Cerebellar nuclear complex (tissue), 1 donor: ENCODE results near the gene SUMF2.
"Not testable (repeated sequence)": the region's sequence is repeated elsewhere in the genome, so short reads cannot be mapped to it uniquely, and the experiment has no call there.

Experiments used
- DNase-seq, 2 experiments: peaks; one replicate each; lab custom pipeline; 2025; lab: John Stamatoyannopoulos, UW

Gene SUMF2

GRCh38 chr7:56063500-56063881 lies 595 bp upstream of the SUMF2 start:
- DNase-seq, result no peak

GRCh38 chr7:56066376-56066775 lies 2.3 kb downstream of the SUMF2 start:
- not testable (repeated sequence) for DNase-seq

GRCh38 chr7:56074371-56074791 lies 10.3 kb downstream of the SUMF2 start:
- DNase-seq, result peak in 1 of 2 experiments; percentile 38

- no peak for DNase-seq
Measured at GRCh38 chr7:56077681-56078080, 13.6 kb downstream of the SUMF2 start.

- no peak for DNase-seq
Measured at GRCh38 chr7:56078196-56078595, 14.1 kb downstream of the SUMF2 start.

- peak; percentile 38 to 47 for DNase-seq
Measured at GRCh38 chr7:56079450-56080185, 15.5 kb downstream of the SUMF2 start.

GRCh38 chr7:56080726-56081435 lies 16.8 kb downstream of the SUMF2 start:
- not testable (repeated sequence) for DNase-seq

- DNase-seq, result no peak
Measured at GRCh38 chr7:56081626-56082340, 17.7 kb downstream of the SUMF2 start.

- DNase-seq, result peak in 1 of 2 experiments; percentile 37
Measured at GRCh38 chr7:56083150-56083785, 19.2 kb downstream of the SUMF2 start.

GRCh38 chr7:56086761-56087160 lies 22.7 kb downstream of the SUMF2 start:
- no peak for DNase-seq

GRCh38 chr7:56087445-56087844 lies 23.4 kb downstream of the SUMF2 start:
- DNase-seq, result no peak

GRCh38 chr7:56091591-56091990 lies 27.5 kb downstream of the SUMF2 start:
- no peak for DNase-seq

GRCh38 chr7:56092388-56092787 lies 28.3 kb downstream of the SUMF2 start:
- not testable (repeated sequence) for DNase-seq

GRCh38 chr7:56092789-56093531 lies 28.9 kb downstream of the SUMF2 start, which contains the start of gene PHKG1:
TSS of gene PHKG1 (minus strand) at chr7:56092952. CDS start at chr7:56088941, 4,011 bp downstream.
- DNase-seq, result peak; percentile 38 to 59

- no peak for DNase-seq
Measured at GRCh38 chr7:56097700-56098099, 33.6 kb downstream of the SUMF2 start.

- not testable (repeated sequence) for DNase-seq
Measured at GRCh38 chr7:56098187-56099008, 34.3 kb downstream of the SUMF2 start.

GRCh38 chr7:56099653-56100052 lies 35.6 kb downstream of the SUMF2 start:
- DNase-seq, result no peak

- DNase-seq, result not testable (repeated sequence)
Measured at GRCh38 chr7:56104138-56104537, 40.1 kb downstream of the SUMF2 start.

- DNase-seq, result no peak
Measured at GRCh38 chr7:56105508-56105907, 41.4 kb downstream of the SUMF2 start.
